ENCODE data around the gene AKAP6. TPM values are rescaled to one million over a fixed set of nuclear protein-coding genes. Genes with fewer than 3 reads are reported as not detected.

AKAP6 gene
- total RNA-seq, 1 donor from 2014 or later = 1.5 TPM

GRCh38 chr14:32531942-32532515, 202.9 kb downstream of the AKAP6 start:
- no peak for DNase-seq (ENCODE audit: low spot score)

GRCh38 chr14:32534145-32534544, 205.0 kb downstream of the AKAP6 start:
- DNase-seq (ENCODE audit: low spot score) = no peak

GRCh38 chr14:32536175-32536574, 207.1 kb downstream of the AKAP6 start:
- no peak for DNase-seq (ENCODE audit: low spot score)

GRCh38 chr14:32537166-32537565, 208.1 kb downstream of the AKAP6 start:
- DNase-seq (ENCODE audit: low spot score) = no peak

- DNase-seq (ENCODE audit: low spot score) = no peak
Measured at GRCh38 chr14:32542507-32542906, 213.4 kb downstream of the AKAP6 start.

GRCh38 chr14:32545095-32545494, 216.0 kb downstream of the AKAP6 start:
- DNase-seq (ENCODE audit: low spot score) = no peak

- no peak for DNase-seq (ENCODE audit: low spot score)
Measured at GRCh38 chr14:32545506-32546210, 216.6 kb downstream of the AKAP6 start.

GRCh38 chr14:32546246-32546645, 217.1 kb downstream of the AKAP6 start:
- no peak for DNase-seq (ENCODE audit: low spot score)

- DNase-seq (ENCODE audit: low spot score) = no peak
Measured at GRCh38 chr14:32552766-32553165, 223.7 kb downstream of the AKAP6 start.

- no peak for DNase-seq (ENCODE audit: low spot score)
Measured at GRCh38 chr14:32559048-32559447, 229.9 kb downstream of the AKAP6 start.

GRCh38 chr14:32559590-32559989, 230.5 kb downstream of the AKAP6 start:
- DNase-seq (ENCODE audit: low spot score) = no peak

- no peak for DNase-seq (ENCODE audit: low spot score)
Measured at GRCh38 chr14:32560209-32560857, 231.2 kb downstream of the AKAP6 start.

- no peak for DNase-seq (ENCODE audit: low spot score)
Measured at GRCh38 chr14:32561520-32561919, 232.4 kb downstream of the AKAP6 start.

GRCh38 chr14:32564596-32564995, 235.5 kb downstream of the AKAP6 start:
- no peak for DNase-seq (ENCODE audit: low spot score)

- no peak for DNase-seq (ENCODE audit: low spot score)
Measured at GRCh38 chr14:32565256-32565655, 236.2 kb downstream of the AKAP6 start.

GRCh38 chr14:32567543-32568384, 238.7 kb downstream of the AKAP6 start:
- DNase-seq (ENCODE audit: low spot score) = no peak

GRCh38 chr14:32571551-32571950, 242.5 kb downstream of the AKAP6 start:
- DNase-seq (ENCODE audit: low spot score) = no peak

- no peak for DNase-seq (ENCODE audit: low spot score)
Measured at GRCh38 chr14:32571995-32572866, 243.1 kb downstream of the AKAP6 start.

GRCh38 chr14:32572867-32573150, 243.7 kb downstream of the AKAP6 start:
- DNase-seq (ENCODE audit: low spot score) = no peak

GRCh38 chr14:32574269-32574668, 245.2 kb downstream of the AKAP6 start:
- no peak for DNase-seq (ENCODE audit: low spot score)

All from mesenteric fat pad (tissue), 1 donor.